Measurements from ENCODE around the gene MAS1.
"Not testable (repeated sequence)": the region's sequence is repeated elsewhere in the genome, so short reads cannot be mapped to it uniquely, and the experiment has no call there.

MAS1 gene

GRCh38 chr6:159890792-159891191 is at the start of gene MAS1:
Gene MAS1 (plus strand): TSS chr6:159890988. CDS start chr6:159906956, 15,968 bp downstream.
- DNase-seq, result no peak

GRCh38 chr6:159842035-159842434 is 48.8 kb upstream of the MAS1 start:
- DNase-seq, result no peak

GRCh38 chr6:159844737-159845645 is 45.8 kb upstream of the MAS1 start:
- no peak for DNase-seq

GRCh38 chr6:159848552-159848951 is 42.2 kb upstream of the MAS1 start:
- not testable (repeated sequence) for DNase-seq

- not testable (repeated sequence) for DNase-seq
Measured at GRCh38 chr6:159849851-159850250, 40.9 kb upstream of the MAS1 start.

GRCh38 chr6:159852877-159853276 is 37.9 kb upstream of the MAS1 start:
- no peak for DNase-seq

- no peak for DNase-seq
Measured at GRCh38 chr6:159853754-159854153, 37.0 kb upstream of the MAS1 start.

- no peak for DNase-seq
Measured at GRCh38 chr6:159854959-159855358, 35.8 kb upstream of the MAS1 start.

- no peak for DNase-seq
Measured at GRCh38 chr6:159858259-159858658, 32.5 kb upstream of the MAS1 start.

GRCh38 chr6:159860482-159860881 is 30.3 kb upstream of the MAS1 start:
- DNase-seq, result no peak

GRCh38 chr6:159862103-159862502 is 28.7 kb upstream of the MAS1 start:
- no peak for DNase-seq

GRCh38 chr6:159863341-159863740 is 27.4 kb upstream of the MAS1 start:
- peak; percentile 40 for DNase-seq

GRCh38 chr6:159865226-159865920 is 25.4 kb upstream of the MAS1 start:
- DNase-seq, result no peak

GRCh38 chr6:159866286-159867247 is 24.2 kb upstream of the MAS1 start:
- no peak for DNase-seq

GRCh38 chr6:159871241-159871640 is 19.5 kb upstream of the MAS1 start:
- DNase-seq, result no peak

GRCh38 chr6:159871906-159872305 is 18.9 kb upstream of the MAS1 start:
- no peak for DNase-seq

GRCh38 chr6:159874435-159874834 is 16.4 kb upstream of the MAS1 start:
- peak; percentile 55 for DNase-seq

- no peak for DNase-seq
Measured at GRCh38 chr6:159875194-159875593, 15.6 kb upstream of the MAS1 start.

GRCh38 chr6:159876242-159876641 is 14.5 kb upstream of the MAS1 start:
- DNase-seq, result no peak

GRCh38 chr6:159877256-159877808 is 13.5 kb upstream of the MAS1 start:
- DNase-seq, result no peak

- no peak for DNase-seq
Measured at GRCh38 chr6:159878341-159878740, 12.4 kb upstream of the MAS1 start.

GRCh38 chr6:159879856-159880255 is 10.9 kb upstream of the MAS1 start:
- DNase-seq, result no peak

All from left hindlimb (tissue), 1 donor.